Body of pancreas (tissue), 4 donors: ENCODE measurements around the gene RNF213. TPM values are rescaled to one million over a fixed set of nuclear protein-coding genes. Genes with fewer than 3 reads are reported as not detected.

Experiments used
- ATAC-seq: fragments of 150-250 bp; one replicate; pipeline ENCODE4 v1.9.1; 2016
- DNase-seq, 4 donors: peaks; one replicate each; pipeline ENCODE4 v3.0.0-alpha.2; 2019
- H3K27ac ChIP-seq, 4 donors: fragments of 200-600 bp; sonication (generic); 1 replicate in 3 of 4; 2 replicates in 1 of 4; pipeline versions ENCODE4 v1.5.1 to v1.6.1; 2016 to 2019; ENCODE audit warnings: mild to moderate bottlenecking in 1 of 4, mixed read lengths in 1 of 4, moderate library complexity in 1 of 4
- H3K27me3 ChIP-seq, 2 donors: fragments of 200-600 bp; sonication (generic); one replicate each; pipeline ENCODE4 v1.6.0; 2016; ENCODE audit warnings: mild to moderate bottlenecking in 1 of 2
- H3K36me3 ChIP-seq, 2 donors: fragments of 200-600 bp; sonication (generic); replicated peaks in 1 of 2; 2 replicates each; pipeline ENCODE4 v1.5.1; 2016; ENCODE audit warnings: low read depth in 2 of 2; ENCODE audit not compliant: insufficient read depth in 1 of 2
- H3K4me1 ChIP-seq: fragments of 200-600 bp; sonication (generic); one replicate; pipeline ENCODE4 v1.6.0; 2016
- H3K4me3 ChIP-seq, 2 donors: fragments of 200-600 bp; sonication (generic); 1 replicate in 1 of 2; 2 replicates in 1 of 2; pipeline ENCODE4 v1.5.1; 2016 to 2019
- H3K9me3 ChIP-seq, 3 donors: fragments of 200-600 bp; sonication (generic); 1 replicate in 2 of 3; 2 replicates in 1 of 3; pipeline ENCODE4 v1.5.1; 2016
- CTCF ChIP-seq, 7 experiments: fragments of 450-650 bp in 4 of 7; fragments of 200-600 bp in 3 of 7; sonication (generic) in 3 of 7; IDR thresholded peaks; one replicate each; pipeline ENCODE4 v1.5.1; 2016 to 2019; ENCODE audit warnings: antibody characterized with exemption in 7 of 7
- POLR2A ChIP-seq, 3 donors: fragments of 450-650 bp; IDR thresholded peaks; one replicate each; pipeline ENCODE4 v1.6.1; 2016; ENCODE audit warnings: antibody characterized with exemption in 3 of 3, mild to moderate bottlenecking in 2 of 3
- WGBS, 2 donors: methylation state at CpG; one replicate each; pipeline ENCODE4 v1.1.5; 2017; 5-methylcytosine and 5-hydroxymethylcytosine counted together
- intact Hi-C: fragments of 100-400 bp; cut with DNase I; formaldehyde crosslinking; loops from one replicate; pipeline ENCODE4 v1.15.1; 2023
- total RNA-seq, 2 donors: library from RNA; depleted of rRNA; stranded (reverse); fragments of >200 nt; gene quantifications; one replicate each; pipeline ENCODE4 v1.1.0, GENCODE V29; 2016

The RNF213 gene
- total RNA-seq, 2 donors from 2014 or later, result 60.7 to 69.5 TPM

GRCh38 chr17:80262291-80262690, 1.6 kb downstream of the RNF213 start:
- TF ChIP-seq CTCF (IDR thresholded peaks at IDR 0.05) (no peak), POLR2A (IDR thresholded peaks at IDR 0.05) (no peak)
- H3K27me3 ChIP-seq, result no peaks in the 10 kb centered on the region
- H3K27ac ChIP-seq, result peak overlapping the region; percentile 72 to 99 (median 96)
- H3K9me3 ChIP-seq, result no peaks in the 10 kb centered on the region
- no peaks in the 10 kb centered on the region for H3K36me3 ChIP-seq
- H3K4me3 ChIP-seq, result no peak overlapping the region
- peaks cover 47% of the 10 kb centered on the region for H3K4me1 ChIP-seq
- ATAC-seq, result no peak
- DNase-seq, result no peak
- 32 to 34% methylated on average over 3 of the region's 3 CpGs for WGBS, 2 donors
- intact Hi-C loops, result loop anchor here (10.0 kb wide), 1 partner anchor 167 kb away; no protein-coding TSS in a partner anchor

GRCh38 chr17:80262775-80263244, 2.2 kb downstream of the RNF213 start:
- Histone ChIP-seq H3K4me1 (peaks cover 47% of the 10 kb centered on the region), H3K4me3 (no peak overlapping the region), H3K9me3 (no peaks in the 10 kb centered on the region), H3K36me3 (no peaks in the 10 kb centered on the region), H3K27me3 (no peaks in the 10 kb centered on the region), H3K27ac (peak overlapping the region; percentile 72 to 99 (median 96))
- WGBS, 2 donors, result 80 to 86% methylated on average over 1 to 8 of the region's 8 CpGs
- ATAC-seq (no peak), DNase-seq (no peak)
- intact Hi-C loops, result loop anchor here (10.0 kb wide), 1 partner anchor 168 kb away; no protein-coding TSS in a partner anchor
- TF ChIP-seq CTCF (IDR thresholded peaks at IDR 0.05) (no peak), POLR2A (IDR thresholded peaks at IDR 0.05) (no peak)

GRCh38 chr17:80263253-80264204, 2.9 kb downstream of the RNF213 start:
- H3K27ac ChIP-seq, result peak overlapping the region; percentile 72 to 99 (median 96)
- no peaks in the 10 kb centered on the region for H3K36me3 ChIP-seq
- H3K4me3 ChIP-seq, result peak overlapping the region in 1 of 2 donors; percentile 9
- no peaks in the 10 kb centered on the region for H3K27me3 ChIP-seq
- intact Hi-C loops, result loop anchor here (10.0 kb wide), 1 partner anchor 169 kb away; no protein-coding TSS in a partner anchor
- peak; percentile 79 to 92 (median 89) for DNase-seq
- 31 to 41% methylated on average over 11 to 19 of the region's 19 CpGs for WGBS, 2 donors
- H3K9me3 ChIP-seq, result no peaks in the 10 kb centered on the region
- H3K4me1 ChIP-seq, result peaks cover 47% of the 10 kb centered on the region
- TF ChIP-seq POLR2A (IDR thresholded peaks at IDR 0.05), result peak; percentile 21 to 92 (median 87)
- peak in 3 of 7 experiments; percentile 12 to 23 (median 16) for TF ChIP-seq CTCF (IDR thresholded peaks at IDR 0.05)
- ATAC-seq, result peak; percentile 56

- H3K4me3 ChIP-seq, result no peak overlapping the region
- intact Hi-C loops, result loop anchor here (10.0 kb wide), 1 partner anchor 170 kb away; no protein-coding TSS in a partner anchor
- H3K9me3 ChIP-seq, result no peaks in the 10 kb centered on the region
- WGBS, 2 donors, result 65 to 84% methylated on average over 19 of the region's 19 CpGs
- H3K27ac ChIP-seq, result peak overlapping the region in 3 of 4 donors; percentile 96 to 99 (median 97)
- no peak for ATAC-seq
- DNase-seq, result no peak
- H3K36me3 ChIP-seq, result no peaks in the 10 kb centered on the region
- TF ChIP-seq CTCF (IDR thresholded peaks at IDR 0.05) (no peak), POLR2A (IDR thresholded peaks at IDR 0.05) (no peak)
- no peaks in the 10 kb centered on the region for H3K27me3 ChIP-seq
- H3K4me1 ChIP-seq, result peaks cover 46% of the 10 kb centered on the region
Observed at GRCh38 chr17:80264205-80265075, 3.8 kb downstream of the RNF213 start.
